Smooth muscle cell of the umbilical artery (primary cell): ENCODE measurements around the gene GPR12. TPM values are rescaled to one million over a fixed set of nuclear protein-coding genes. Genes with fewer than 3 reads are reported as not detected.

Source experiments
- total RNA-seq: library from RNA; depleted of rRNA; stranded (reverse); fragments of >200 nt; gene quantifications from 2 replicates; pipeline ENCODE4 v1.2.3, GENCODE V29; 2014

The GPR12 gene
- not detected in 2 replicates for total RNA-seq

GRCh38 chr13:26759907-26760831, at the start of gene GPR12:
Gene GPR12, minus strand, starts transcription at chr13:26760786. Its CDS starts 959 bp downstream, at chr13:26759827.

Other genes with a start within 250 kb of the GPR12 start
- 13.1 and 14.0 TPM in 2 replicates for gene WASF3, start 203.1 kb downstream of the GPR12 start, total RNA-seq